H1 (cell line): ENCODE results near the gene URAD. TPM values are rescaled to one million over a fixed set of nuclear protein-coding genes. Genes with fewer than 3 reads are reported as not detected.

ENCODE experiments used
- ATF2 ChIP-seq: IDR thresholded peaks from 2 replicates; pipeline ENCODE4 v1.6.1; 2012; ENCODE audit warnings: low read length, inconsistent platforms
- BACH1 ChIP-seq: IDR thresholded peaks from 2 replicates; pipeline ENCODE4 v1.6.1; 2012; ENCODE audit warnings: low read length, improper control_type of control experiment
- CEBPB ChIP-seq: IDR thresholded peaks from 2 replicates; pipeline ENCODE4 v1.6.1; 2012; ENCODE audit warnings: low read depth, low read length
- EP300 ChIP-seq, 2 experiments: IDR thresholded peaks; 1 replicate in 1 of 2; 2 replicates in 1 of 2; pipeline ENCODE4 v1.6.1; 2011 to 2012; ENCODE audit warnings: low read depth in 2 of 2, low read length in 2 of 2, mild to moderate bottlenecking in 2 of 2, borderline replicate concordance in 1 of 2, inconsistent platforms in 1 of 2, moderate library complexity in 1 of 2
- HDAC2 ChIP-seq, 2 experiments: fragments of 300-600 bp in 1 of 2; sonication (generic) in 1 of 2; IDR thresholded peaks; 2 replicates each; pipeline ENCODE4 v1.6.1; 2011 to 2012; ENCODE audit warnings: low read depth in 2 of 2, low read length in 2 of 2, mild to moderate bottlenecking in 2 of 2, moderate library complexity in 2 of 2, borderline replicate concordance in 1 of 2, inconsistent platforms in 1 of 2
- KDM1A ChIP-seq: fragments of 200-600, 300-600 bp; sonication (generic); IDR thresholded peaks from 2 replicates; pipeline ENCODE4 v1.7.1; 2016; ENCODE audit warnings: mild to moderate bottlenecking, low read length, borderline replicate concordance
- KDM5A ChIP-seq: fragments of 200-600 bp; IDR thresholded peaks from 2 replicates; pipeline ENCODE4 v1.7.1; 2012; ENCODE audit warnings: mild to moderate bottlenecking, low read length, inconsistent platforms, mixed read lengths
- MAFK ChIP-seq: IDR thresholded peaks from 2 replicates; pipeline ENCODE4 v1.6.1; 2012; ENCODE audit warnings: low read depth, mild to moderate bottlenecking, improper control_type of control experiment, low read length
- MAX ChIP-seq: IDR thresholded peaks from 2 replicates; pipeline ENCODE4 v1.6.1; 2012; ENCODE audit warnings: inconsistent platforms
- NRF1 ChIP-seq: IDR thresholded peaks from 2 replicates; pipeline ENCODE4 v1.6.1; 2011; ENCODE audit warnings: mild to moderate bottlenecking, low read depth, low read length, improper control_type of control experiment
- PHF8 ChIP-seq: fragments of 200-600 bp; sonication (generic); conservative IDR thresholded peaks from 2 replicates; pipeline ENCODE4 v1.7.1; 2012; ENCODE audit warnings: low read depth, mild to moderate bottlenecking, inconsistent platforms, low read length, moderate library complexity
- RAD21 ChIP-seq, 2 experiments: IDR thresholded peaks in 1 of 2; conservative IDR thresholded peaks in 1 of 2; 2 replicates each; pipeline ENCODE4 v1.6.1; 2011; ENCODE audit warnings: low read depth in 2 of 2, low read length in 2 of 2, improper control_type of control experiment in 1 of 2, inconsistent platforms in 1 of 2, mild to moderate bottlenecking in 1 of 2, moderate library complexity in 1 of 2
- RFX5 ChIP-seq: IDR thresholded peaks from 2 replicates; pipeline ENCODE4 v1.6.1; 2011; ENCODE audit warnings: low read depth, low read length, improper control_type of control experiment, borderline replicate concordance
- RNF2 ChIP-seq: fragments of 200-900, 300-1000 bp; sonication (generic); IDR thresholded peaks from 2 replicates; pipeline ENCODE4 v1.7.1; 2016; ENCODE audit warnings: borderline replicate concordance, low read depth, mild to moderate bottlenecking, antibody characterized with exemption, low read length; ENCODE audit not compliant: poor library complexity, severe bottlenecking; ENCODE audit errors: missing control alignments
- SIX5 ChIP-seq: IDR thresholded peaks from 2 replicates; pipeline ENCODE4 v1.6.1; 2011; ENCODE audit warnings: mild to moderate bottlenecking, low read depth, low read length
- SP4 ChIP-seq: IDR thresholded peaks from 2 replicates; pipeline ENCODE4 v1.6.1; 2012; ENCODE audit warnings: low read length, inconsistent platforms
- TAF1 ChIP-seq: IDR thresholded peaks from 2 replicates; pipeline ENCODE4 v1.6.1; 2011; ENCODE audit warnings: mild to moderate bottlenecking, low read depth, low read length
- TAF7 ChIP-seq: optimal IDR thresholded peaks from 2 replicates; pipeline ENCODE3; 2011; ENCODE audit warnings: low read depth, mild to moderate bottlenecking, inconsistent platforms, low read length, moderate library complexity, borderline replicate concordance
- TBP ChIP-seq: IDR thresholded peaks from 2 replicates; pipeline ENCODE4 v1.6.1; 2011; ENCODE audit warnings: low read depth, low read length, improper control_type of control experiment
- USF2 ChIP-seq: IDR thresholded peaks from 2 replicates; pipeline ENCODE4 v1.6.1; 2011; ENCODE audit warnings: low read length, improper control_type of control experiment
- polyA plus RNA-seq, 7 experiments: library from polyadenylated mRNA; depleted of rRNA in 3 of 7; stranded (reverse) in 5 of 7; unstranded in 2 of 7; fragments of >200 nt in 5 of 7; fragments of 200-250 nt in 2 of 7; gene quantifications; 1 replicate in 5 of 7; 2 replicates in 1 of 7; 4 replicates in 1 of 7; pipeline versions ENCODE4 v1.2.1 to v1.2.3, GENCODE V29; 2011 to 2013; ENCODE audit warnings: missing spikeins in 2 of 7, mixed read lengths in 2 of 7
- total RNA-seq: library from RNA; stranded (reverse); fragmentation: NEBNext Ultra II Directional; extraction: Animal tissue kit (Norgen Biotek cat#: 25700); gene quantifications from 2 replicates; pipeline ENCODE4 v1.2.1, GENCODE V29; 2021

The URAD gene
- total and polyA plus RNA-seq, 2 of the 8 experiments (the other 6 are each of a cell fraction or from before 2014, with no cell fraction given), result not detected

- TF ChIP-seq USF2, result no peak
- TF ChIP-seq KDM1A, result no peak
- no peak for TF ChIP-seq SIX5
- TF ChIP-seq HDAC2 (IDR thresholded peaks at IDR 0.05; ENCODE audit: borderline replicate concordance in 1 of 2, low read depth in 2 of 2, low read length in 2 of 2), result 0 out of 4 replicates have a peak, but pooled peaks of 1 of the 2 experiments have one; percentile 21
- TF ChIP-seq TAF7, result no peak
- no peak for TF ChIP-seq ATF2
- TF ChIP-seq SP4, result no peak
- TF ChIP-seq CEBPB, result peak; percentile 1; the same call in 1 of the 2 replicates
- TF ChIP-seq RNF2, result peak; percentile 10
- no peak for TF ChIP-seq RFX5
- TF ChIP-seq PHF8, result no peak
- TF ChIP-seq KDM5A, result no peak
- TF ChIP-seq TBP, result peak; percentile 38; the same call in 1 of the 2 replicates
- no peak for TF ChIP-seq MAFK
- TF ChIP-seq BACH1, result no peak
- TF ChIP-seq MAX, result peak; percentile 38; the same call in 1 of the 2 replicates
- 0 out of 3 replicates have a peak, but pooled peaks of 1 of the 2 experiments have one; percentile 64 for TF ChIP-seq EP300 (IDR thresholded peaks at IDR 0.05; ENCODE audit: borderline replicate concordance in 1 of 2, low read depth in 2 of 2, low read length in 2 of 2)
- TF ChIP-seq RAD21 (IDR thresholded peaks at IDR 0.05 in 1 of 2, conservative IDR thresholded peaks at IDR 0.05 in 1 of 2; ENCODE audit: low read depth in 2 of 2, low read length in 2 of 2), result peak; percentile 91 to 93
- TF ChIP-seq NRF1, result no peak
- TF ChIP-seq TAF1, result no peak
Observed at GRCh38 chr13:27953676-27954405, 34.7 kb downstream of the URAD start (continued).
